Uterus (tissue), 2 donors: ENCODE data around the gene LRBA.

Source experiments
- POLR2A ChIP-seq, 2 donors: fragments of 450-650 bp; IDR thresholded peaks; one replicate each; pipeline ENCODE4 v1.6.1; 2016; ENCODE audit warnings: antibody characterized with exemption in 2 of 2, mild to moderate bottlenecking in 1 of 2, moderate library complexity in 1 of 2
- TF ChIP-seq, protein P1 (sequence below), 4 experiments: fragments of 200-600 bp in 2 of 4; fragments of 450-650 bp in 2 of 4; sonication (generic) in 2 of 4; IDR thresholded peaks; one replicate each; pipeline ENCODE4 v1.5.1; 2016 to 2019; ENCODE audit warnings: antibody characterized with exemption in 4 of 4, mild to moderate bottlenecking in 2 of 4, moderate library complexity in 1 of 4

DNA sequence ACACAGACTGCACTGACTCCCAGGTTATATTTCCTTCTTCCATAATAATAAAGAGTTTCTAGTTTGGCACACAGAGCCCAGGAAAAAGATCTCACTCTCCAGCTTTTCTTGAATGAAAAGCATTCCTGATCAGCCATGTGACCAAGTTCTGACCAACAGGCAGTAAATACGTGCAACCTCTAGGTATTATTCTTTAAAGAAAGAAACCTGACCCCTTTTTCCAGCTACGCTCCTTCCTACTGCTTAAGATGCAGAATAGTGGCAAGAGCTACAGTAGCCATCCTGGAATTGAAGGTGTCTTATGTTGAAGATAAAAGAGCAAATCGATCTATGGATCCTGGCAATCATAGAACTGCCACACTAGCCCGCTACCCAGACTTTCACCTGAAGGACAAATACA is 76.7 kb downstream of the LRBA start:
- TF ChIP-seq, protein P1, sequence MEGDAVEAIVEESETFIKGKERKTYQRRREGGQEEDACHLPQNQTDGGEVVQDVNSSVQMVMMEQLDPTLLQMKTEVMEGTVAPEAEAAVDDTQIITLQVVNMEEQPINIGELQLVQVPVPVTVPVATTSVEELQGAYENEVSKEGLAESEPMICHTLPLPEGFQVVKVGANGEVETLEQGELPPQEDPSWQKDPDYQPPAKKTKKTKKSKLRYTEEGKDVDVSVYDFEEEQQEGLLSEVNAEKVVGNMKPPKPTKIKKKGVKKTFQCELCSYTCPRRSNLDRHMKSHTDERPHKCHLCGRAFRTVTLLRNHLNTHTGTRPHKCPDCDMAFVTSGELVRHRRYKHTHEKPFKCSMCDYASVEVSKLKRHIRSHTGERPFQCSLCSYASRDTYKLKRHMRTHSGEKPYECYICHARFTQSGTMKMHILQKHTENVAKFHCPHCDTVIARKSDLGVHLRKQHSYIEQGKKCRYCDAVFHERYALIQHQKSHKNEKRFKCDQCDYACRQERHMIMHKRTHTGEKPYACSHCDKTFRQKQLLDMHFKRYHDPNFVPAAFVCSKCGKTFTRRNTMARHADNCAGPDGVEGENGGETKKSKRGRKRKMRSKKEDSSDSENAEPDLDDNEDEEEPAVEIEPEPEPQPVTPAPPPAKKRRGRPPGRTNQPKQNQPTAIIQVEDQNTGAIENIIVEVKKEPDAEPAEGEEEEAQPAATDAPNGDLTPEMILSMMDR (IDR thresholded peaks at IDR 0.05): no peak
- TF ChIP-seq POLR2A (IDR thresholded peaks at IDR 0.05): no peak
